H1 (cell line): ENCODE data around the gene ADPRS. TPM values are rescaled to one million over a fixed set of nuclear protein-coding genes. Genes with fewer than 3 reads are reported as not detected.

Source experiments
- CTCF ChIA-PET: fragments of 300-600 bp; sonication (Branson Sonifier 250); formaldehyde crosslinking; loops from one replicate; lab custom pipeline; 2021; ENCODE audit not compliant: partially characterized antibody; lab: Charles Lee
- POLR2A ChIA-PET: fragments of 300-600 bp; sonication (Branson Sonifier 250); formaldehyde crosslinking; loops from one replicate; lab custom pipeline; 2021; ENCODE audit warnings: inconsistent platforms; ENCODE audit not compliant: partially characterized antibody; lab: Charles Lee
- DNase-seq, 2 experiments: peaks; one replicate each; pipeline versions ENCODE4 v3.0.0 to v3.0.0-alpha.2; 2010 to 2022; ENCODE audit warnings: low spot score in 2 of 2, low read depth in 1 of 2, mixed read lengths in 1 of 2
- FAIRE-seq: peaks from 2 replicates; lab custom pipeline; 2011; peaks lifted over from hg19 to GRCh38; lab: Jason Lieb, UNC
- H2AFZ ChIP-seq: 2 replicates; pipeline ENCODE4 v1.8.1; 2012; ENCODE audit warnings: low read length, inconsistent platforms
- H2AK5ac ChIP-seq: 2 replicates; pipeline ENCODE4 v1.6.1; 2013; ENCODE audit warnings: low read depth, low read length
- H2BK120ac ChIP-seq: replicated peaks from 2 replicates; pipeline ENCODE3; 2013; ENCODE audit warnings: low read depth, low read length, inconsistent platforms
- H2BK12ac ChIP-seq: 2 replicates; pipeline ENCODE4 v1.6.1; 2013; ENCODE audit warnings: low read depth, low read length
- H2BK15ac ChIP-seq: 2 replicates; pipeline ENCODE4 v1.6.1; 2013; ENCODE audit warnings: low read length
- H2BK20ac ChIP-seq: 2 replicates; pipeline ENCODE4 v1.6.1; 2013; ENCODE audit warnings: low read length
- H2BK5ac ChIP-seq: 2 replicates; pipeline ENCODE4 v1.6.1; 2013; ENCODE audit warnings: low read depth, low read length
- H3K14ac ChIP-seq: 2 replicates; pipeline ENCODE4 v1.6.1; 2013; ENCODE audit warnings: inconsistent platforms; ENCODE audit not compliant: insufficient read length
- H3K18ac ChIP-seq: 2 replicates; pipeline ENCODE4 v1.6.1; 2013; ENCODE audit warnings: low read length; ENCODE audit errors: extremely low read depth
- H3K23ac ChIP-seq: 2 replicates; pipeline ENCODE4 v1.6.1; 2013; ENCODE audit warnings: inconsistent platforms; ENCODE audit not compliant: insufficient read length
- H3K23me2 ChIP-seq: 2 replicates; pipeline ENCODE4 v1.6.1; 2013; ENCODE audit warnings: low read depth, low read length
- H3K27ac ChIP-seq: 2 replicates; pipeline ENCODE4 v1.6.1; 2011; ENCODE audit warnings: low read depth, low read length, inconsistent platforms
- H3K27me3 ChIP-seq, 4 experiments: replicated peaks in 1 of 4; 1 replicate in 1 of 4; 2 replicates in 3 of 4; pipeline versions ENCODE4 v1.6.1 to v1.8.1; 2011 to 2013; ENCODE audit warnings: low read length in 3 of 4, mild to moderate bottlenecking in 3 of 4, inconsistent platforms in 2 of 4, mixed read lengths in 2 of 4, moderate library complexity in 1 of 4; ENCODE audit not compliant: control insufficient read depth in 3 of 4, insufficient read depth in 3 of 4; ENCODE audit errors: extremely low read depth in 1 of 4
- H3K36me3 ChIP-seq, 4 experiments: 2 replicates each; pipeline versions ENCODE4 v1.6.1 to v1.8.1; 2011 to 2013; ENCODE audit warnings: mild to moderate bottlenecking in 4 of 4, low read length in 3 of 4, moderate library complexity in 2 of 4, control low read depth in 1 of 4, inconsistent platforms in 1 of 4; ENCODE audit not compliant: insufficient read depth in 4 of 4, control insufficient read depth in 2 of 4
- H3K4ac ChIP-seq: replicated peaks from 2 replicates; pipeline ENCODE3; 2013; ENCODE audit warnings: low read length, low read depth, mixed read lengths, inconsistent platforms; ENCODE audit not compliant: insufficient read length
- H3K4me1 ChIP-seq, 4 experiments: replicated peaks in 1 of 4; 1 replicate in 1 of 4; 2 replicates in 3 of 4; pipeline versions ENCODE4 v1.6.1 to v1.8.1; 2011 to 2013; ENCODE audit warnings: low read length in 3 of 4, inconsistent platforms in 2 of 4, mixed read lengths in 1 of 4; ENCODE audit not compliant: insufficient read depth in 4 of 4, control insufficient read depth in 3 of 4
- H3K4me2 ChIP-seq, 2 experiments: 2 replicates each; pipeline versions ENCODE4 v1.6.1 to v1.8.1; 2011 to 2013; ENCODE audit warnings: low read depth in 2 of 2, low read length in 2 of 2, control low read depth in 1 of 2, inconsistent platforms in 1 of 2, mild to moderate bottlenecking in 1 of 2; ENCODE audit not compliant: insufficient read depth in 1 of 2
- H3K4me3 ChIP-seq, 4 experiments: fragments of 200-600, 300-600 bp in 1 of 4; sonication (generic), shearing (Covaris generic), sonication (Bioruptor Twin) in 1 of 4; 2 replicates each; pipeline versions ENCODE4 v1.5.1 to v1.8.1; 2011 to 2016; ENCODE audit warnings: low read length in 4 of 4, low read depth in 3 of 4, control low read depth in 2 of 4, inconsistent platforms in 2 of 4, mild to moderate bottlenecking in 2 of 4, mixed read lengths in 1 of 4, moderate library complexity in 1 of 4; ENCODE audit not compliant: insufficient read depth in 2 of 4; ENCODE audit errors: extremely low read depth in 1 of 4
- H3K56ac ChIP-seq: replicated peaks from 2 replicates; pipeline ENCODE3; 2013; ENCODE audit warnings: low read depth, mild to moderate bottlenecking, mixed read lengths, low read length, inconsistent platforms; ENCODE audit not compliant: insufficient read length
- H3K79me1 ChIP-seq: 2 replicates; pipeline ENCODE4 v1.6.1; 2013; ENCODE audit warnings: low read depth, low read length, control low read depth
- H3K79me2 ChIP-seq, 2 experiments: 2 replicates each; pipeline versions ENCODE4 v1.6.1 to v1.8.1; 2012 to 2013; ENCODE audit warnings: low read length in 2 of 2, mild to moderate bottlenecking in 2 of 2, inconsistent platforms in 1 of 2; ENCODE audit not compliant: insufficient read depth in 2 of 2, control insufficient read depth in 1 of 2
- H3K9ac ChIP-seq, 4 experiments: replicated peaks in 1 of 4; 1 replicate in 1 of 4; 2 replicates in 3 of 4; pipeline versions ENCODE4 v1.6.1 to v1.8.1; 2011 to 2013; ENCODE audit warnings: low read depth in 3 of 4, low read length in 3 of 4, control low read depth in 2 of 4, mild to moderate bottlenecking in 2 of 4, moderate library complexity in 2 of 4, inconsistent platforms in 1 of 4; ENCODE audit errors: extremely low read depth in 1 of 4
- H3K9me3 ChIP-seq, 2 experiments: 2 replicates each; pipeline versions ENCODE4 v1.6.1 to v1.8.1; 2012 to 2013; ENCODE audit warnings: mild to moderate bottlenecking in 2 of 2, moderate library complexity in 2 of 2, control low read depth in 1 of 2, inconsistent platforms in 1 of 2, low read depth in 1 of 2, low read length in 1 of 2, mixed read lengths in 1 of 2; ENCODE audit not compliant: insufficient read depth in 2 of 2
- H4K20me1 ChIP-seq, 2 experiments: replicated peaks in 1 of 2; 2 replicates each; pipeline versions ENCODE3 to v1.8.1; 2011 to 2013; ENCODE audit warnings: inconsistent platforms in 2 of 2, low read length in 2 of 2, mild to moderate bottlenecking in 1 of 2; ENCODE audit not compliant: insufficient read depth in 2 of 2, control insufficient read depth in 1 of 2
- H4K5ac ChIP-seq: 2 replicates; pipeline ENCODE4 v1.6.1; 2013; ENCODE audit warnings: low read length, low read depth, mixed read lengths, inconsistent platforms; ENCODE audit not compliant: insufficient read length
- H4K8ac ChIP-seq: 2 replicates; pipeline ENCODE4 v1.8.0; 2013; ENCODE audit warnings: mild to moderate bottlenecking, moderate library complexity, low read length, inconsistent platforms; ENCODE audit not compliant: insufficient read depth; ENCODE audit errors: extremely low read depth
- H4K91ac ChIP-seq: replicated peaks from 2 replicates; pipeline ENCODE3; 2013; ENCODE audit warnings: low read length, mixed read lengths, inconsistent platforms; ENCODE audit not compliant: insufficient read length
- CHD2 ChIP-seq: IDR thresholded peaks from 2 replicates; pipeline ENCODE4 v1.6.1; 2012; ENCODE audit warnings: low read length, improper control_type of control experiment
- CTBP2 ChIP-seq: IDR thresholded peaks from 2 replicates; pipeline ENCODE4 v1.7.0; 2011; ENCODE audit warnings: borderline replicate concordance, mild to moderate bottlenecking, moderate library complexity, mixed read lengths, low read length; ENCODE audit not compliant: insufficient read depth, insufficient read length
- CTCF ChIP-seq, 3 experiments: IDR thresholded peaks; 1 replicate in 2 of 3; 2 replicates in 1 of 3; pipeline versions ENCODE4 v1.5.1 to v1.6.1; 2011; ENCODE audit warnings: low read length in 3 of 3, mild to moderate bottlenecking in 3 of 3, inconsistent platforms in 2 of 3, low read depth in 1 of 3, moderate library complexity in 1 of 3; ENCODE audit not compliant: insufficient read depth in 1 of 3; ENCODE audit errors: control extremely low read depth in 1 of 3
- GABPA ChIP-seq: IDR thresholded peaks from 2 replicates; pipeline ENCODE4 v1.6.1; 2011; ENCODE audit warnings: mild to moderate bottlenecking, low read length, moderate library complexity, borderline replicate concordance; ENCODE audit not compliant: insufficient read depth
- GTF2F1 ChIP-seq: IDR thresholded peaks from 2 replicates; pipeline ENCODE4 v1.6.1; 2012; ENCODE audit warnings: low read depth, low read length, improper control_type of control experiment, borderline replicate concordance
- HDAC6 ChIP-seq: IDR thresholded peaks from one replicate; pipeline ENCODE4 v1.7.1; 2012; ENCODE audit warnings: low read depth, mild to moderate bottlenecking, inconsistent platforms, low read length, moderate library complexity
- KDM5A ChIP-seq: fragments of 200-600 bp; IDR thresholded peaks from 2 replicates; pipeline ENCODE4 v1.7.1; 2012; ENCODE audit warnings: mild to moderate bottlenecking, low read length, inconsistent platforms, mixed read lengths
- RXRA ChIP-seq: IDR thresholded peaks from 2 replicates; pipeline ENCODE4 v1.6.1; 2011; ENCODE audit warnings: low read depth, mild to moderate bottlenecking, low read length, moderate library complexity; ENCODE audit not compliant: insufficient read depth
- SIN3A ChIP-seq, 2 experiments: IDR thresholded peaks in 1 of 2; conservative IDR thresholded peaks in 1 of 2; 2 replicates each; pipeline ENCODE4 v1.6.1; 2011 to 2012; ENCODE audit warnings: low read length in 2 of 2, improper control_type of control experiment in 1 of 2, low read depth in 1 of 2, mild to moderate bottlenecking in 1 of 2
- SIX5 ChIP-seq: IDR thresholded peaks from 2 replicates; pipeline ENCODE4 v1.6.1; 2011; ENCODE audit warnings: mild to moderate bottlenecking, low read depth, low read length
- SP2 ChIP-seq: IDR thresholded peaks from 2 replicates; pipeline ENCODE4 v1.6.1; 2012; ENCODE audit warnings: mild to moderate bottlenecking, low read length, inconsistent platforms
- TCF12 ChIP-seq: IDR thresholded peaks from 2 replicates; pipeline ENCODE4 v1.6.1; 2011; ENCODE audit warnings: low read depth, mild to moderate bottlenecking, low read length
- WGBS, 2 experiments: shearing (Covaris generic) in 1 of 2; methylation state at CpG; one replicate each; pipeline versions ENCODE4 v1.1.6 to v1.1.7; 2013 to 2015; ENCODE audit warnings: low lambda C conversion rate in 2 of 2, mixed read lengths in 2 of 2, inconsistent platforms in 1 of 2, low coverage in 1 of 2, missing lambda C conversion rate in 1 of 2; ENCODE audit not compliant: insufficient replicate concordance in 2 of 2, insufficient coverage in 1 of 2, insufficient read length in 1 of 2; ENCODE audit errors: extremely low coverage in 1 of 2, missing lambda C conversion rate in 1 of 2; 5-methylcytosine and 5-hydroxymethylcytosine counted together
- polyA plus RNA-seq, 7 experiments: library from polyadenylated mRNA; depleted of rRNA in 3 of 7; stranded (reverse) in 5 of 7; unstranded in 2 of 7; fragments of >200 nt in 5 of 7; fragments of 200-250 nt in 2 of 7; gene quantifications; 1 replicate in 5 of 7; 2 replicates in 1 of 7; 4 replicates in 1 of 7; pipeline versions ENCODE4 v1.2.1 to v1.2.3, GENCODE V29; 2011 to 2013; ENCODE audit warnings: missing spikeins in 2 of 7, mixed read lengths in 2 of 7
- total RNA-seq: library from RNA; stranded (reverse); fragmentation: NEBNext Ultra II Directional; extraction: Animal tissue kit (Norgen Biotek cat#: 25700); gene quantifications from 2 replicates; pipeline ENCODE4 v1.2.1, GENCODE V29; 2021

ADPRS gene
- total and polyA plus RNA-seq, 2 of the 8 experiments (the other 6 are each of a cell fraction or from before 2014, with no cell fraction given): 22.9 to 38.1 TPM

- Histone ChIP-seq H3K4me1 (no peaks in the 10 kb centered on the region), H2BK12ac (no peak overlapping the region), H3K23me2 (no peaks in the 10 kb centered on the region), H3K4ac (no peak overlapping the region), H3K9ac (no peak overlapping the region), H4K20me1 (no peaks in the 10 kb centered on the region), H2BK15ac (no peak overlapping the region), H3K27me3 (no peaks in the 10 kb centered on the region), H3K23ac (no peak overlapping the region), H3K18ac (no peak overlapping the region), H4K5ac (no peak overlapping the region), H2BK120ac (no peak overlapping the region), H2BK5ac (no peak overlapping the region), H3K27ac (no peak overlapping the region), H3K79me1 (no peaks in the 10 kb centered on the region), H2BK20ac (no peak overlapping the region), H4K8ac (no peak overlapping the region), H4K91ac (no peak overlapping the region), H3K36me3 (no peaks in the 10 kb centered on the region), H2AK5ac (no peak overlapping the region), H3K56ac (no peak overlapping the region), H3K79me2 (no peaks in the 10 kb centered on the region), H3K4me2 (no peak overlapping the region), H2AFZ (no peak overlapping the region), H3K4me3 (no peak overlapping the region), H3K14ac (no peak overlapping the region), H3K9me3 (no peaks in the 10 kb centered on the region)
- DNase-seq (no peak), FAIRE-seq (no peak)
- POLR2A ChIA-PET: interaction anchor here (0.7 kb wide), 1 partner anchor 71 kb away, joined by 3 read pairs; no protein-coding TSS in a partner anchor
- CTCF ChIA-PET: interaction anchor here (0.5 to 32.6 kb wide), 4 partner anchors 9 to 83 kb away, joined by 5 to 738 read pairs (median 40); no protein-coding TSS in a partner anchor
- WGBS, 2 experiments: 94% methylated on average over 13 of the region's 14 CpGs; no CpG with 5 or more reads in 1 of the 2 experiments
- TF ChIP-seq GABPA: no peak
- TF ChIP-seq SIN3A (conservative IDR thresholded peaks at IDR 0.05 in 1 of 2, IDR thresholded peaks at IDR 0.05 in 1 of 2; ENCODE audit: low read depth in 1 of 2, low read length in 2 of 2): no peak
- no peak for TF ChIP-seq TCF12
- no peak for TF ChIP-seq HDAC6
- TF ChIP-seq CTBP2: no peak
- TF ChIP-seq GTF2F1: no peak
- no peak for TF ChIP-seq SIX5
- TF ChIP-seq CHD2: no peak
- no peak for TF ChIP-seq CTCF (IDR thresholded peaks at IDR 0.05; ENCODE audit: control extremely low read depth in 1 of 3, insufficient read depth in 1 of 3, low read depth in 1 of 3, low read length in 3 of 3)
- TF ChIP-seq SP2: no peak
- TF ChIP-seq RXRA: no peak
- TF ChIP-seq KDM5A: no peak
Observed at GRCh38 chr1:36108314-36108713, 19.6 kb downstream of the ADPRS start.
